Middle frontal gyrus (tissue), 1 donor: Measurements from ENCODE around the gene CCDC9.
"Not testable (repeated sequence)": the region's sequence is repeated elsewhere in the genome, so short reads cannot be mapped to it uniquely, and the experiment has no call there.

Experiments used
- DNase-seq: peaks from one replicate; pipeline ENCODE4 v3.0.0-alpha.2; 2015; ENCODE audit warnings: low spot score; ENCODE audit errors: extremely low spot score

CCDC9 gene

GRCh38 chr19:47300867-47301266, 44.5 kb downstream of the CCDC9 start:
- DNase-seq, result not testable (repeated sequence)

GRCh38 chr19:47302249-47302648, 45.9 kb downstream of the CCDC9 start:
- no peak for DNase-seq

- no peak for DNase-seq
These were observed 47.6 kb downstream of the CCDC9 start for GRCh38 chr19:47303966-47304365.

- no peak for DNase-seq
These were observed 49.0 kb downstream of the CCDC9 start for GRCh38 chr19:47305309-47305751.

GRCh38 chr19:47306303-47306702, 50.0 kb downstream of the CCDC9 start:
- no peak for DNase-seq

- no peak for DNase-seq
These were observed 52.7 kb downstream of the CCDC9 start for GRCh38 chr19:47309038-47309437.

- no peak for DNase-seq
These were observed 53.3 kb downstream of the CCDC9 start, which contains the start of gene C5AR1 for GRCh38 chr19:47309608-47310007. Gene C5AR1, plus strand, starts transcription at chr19:47309861. Its CDS starts 35 bp downstream, at chr19:47309896.

- DNase-seq, result no peak
These were observed 54.0 kb downstream of the CCDC9 start for GRCh38 chr19:47310323-47310722.

GRCh38 chr19:47310819-47311218, 54.5 kb downstream of the CCDC9 start:
- no peak for DNase-seq

GRCh38 chr19:47312366-47313006, 56.2 kb downstream of the CCDC9 start:
- DNase-seq, result no peak

- DNase-seq, result no peak
These were observed 57.5 kb downstream of the CCDC9 start for GRCh38 chr19:47313754-47314295.

- DNase-seq, result no peak
These were observed 58.9 kb downstream of the CCDC9 start for GRCh38 chr19:47315125-47315821.

- DNase-seq, result no peak
These were observed 60.2 kb downstream of the CCDC9 start for GRCh38 chr19:47316513-47316912.

GRCh38 chr19:47319923-47320871, 63.9 kb downstream of the CCDC9 start:
- no peak for DNase-seq
